HG02798 (cell line): ENCODE results near the gene STX7.

Experiments
- ATAC-seq: cut with Tn5 transposase; IDR thresholded peaks from one replicate; pipeline ENCODE4 v1.9.1; 2021; ENCODE audit warnings: mild to moderate bottlenecking; ENCODE audit not compliant: unreplicated experiment, poor library complexity

Gene STX7

GRCh38 chr6:132479131-132479530 lies 33.8 kb downstream of the STX7 start:
- no peak for ATAC-seq

DNA sequence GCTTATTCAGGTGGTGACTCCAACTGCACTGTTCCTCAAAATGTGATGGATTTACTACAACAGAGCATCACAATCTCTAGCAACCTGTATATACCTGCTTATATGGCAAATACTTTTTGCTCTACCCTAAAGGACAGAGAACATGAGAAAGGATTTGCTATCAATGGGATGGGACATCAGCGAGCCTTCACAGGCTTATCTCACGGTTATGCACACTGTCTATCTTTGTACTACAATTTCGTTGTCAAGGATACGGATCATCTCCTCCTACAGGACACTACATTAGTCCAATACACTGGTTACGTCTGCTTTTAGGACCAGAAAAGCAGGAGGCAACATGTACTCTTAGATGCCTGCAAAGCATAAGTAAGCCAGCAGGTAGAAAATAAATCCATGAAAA lies 34.2 kb downstream of the STX7 start:
- ATAC-seq, result no peak

- ATAC-seq, result no peak
Observed at GRCh38 chr6:132478266-132478665, 34.6 kb downstream of the STX7 start.

DNA sequence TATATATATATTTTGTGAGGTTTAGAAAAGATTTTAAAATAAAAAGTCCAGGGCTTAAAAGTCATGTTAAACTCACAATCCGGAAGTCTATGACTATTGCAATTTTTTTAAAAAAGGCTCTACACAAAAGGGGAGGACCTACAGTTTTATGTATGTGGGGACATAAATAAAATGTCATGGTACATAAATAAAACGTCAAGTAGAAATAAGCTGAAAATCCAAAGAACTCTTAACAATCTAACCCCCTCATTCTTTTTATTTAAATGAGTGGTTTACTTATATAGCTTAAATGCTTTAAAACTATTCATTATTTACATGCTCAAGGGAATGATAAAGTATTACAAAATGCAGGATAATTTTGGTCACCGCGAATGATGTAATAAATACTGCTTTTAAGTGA lies 36.2 kb downstream of the STX7 start:
- no peak for ATAC-seq

DNA sequence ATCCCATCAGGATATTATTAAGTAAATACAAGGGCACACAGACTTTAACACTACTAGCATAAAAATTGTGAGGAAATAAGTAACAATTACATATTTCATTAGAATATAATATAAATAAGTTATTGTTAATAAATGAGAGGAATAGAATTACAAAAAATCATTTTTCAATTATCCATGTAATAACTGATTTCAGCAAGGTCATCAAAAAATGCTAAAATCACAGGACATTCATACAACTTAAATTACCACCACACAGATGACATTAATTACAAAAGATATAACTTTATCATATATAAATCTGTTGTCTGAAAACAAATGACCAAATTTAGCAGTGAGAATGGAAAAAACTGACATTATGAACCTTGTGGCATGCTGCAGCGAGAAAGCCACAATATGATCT lies 37.0 kb downstream of the STX7 start:
- no peak for ATAC-seq

DNA sequence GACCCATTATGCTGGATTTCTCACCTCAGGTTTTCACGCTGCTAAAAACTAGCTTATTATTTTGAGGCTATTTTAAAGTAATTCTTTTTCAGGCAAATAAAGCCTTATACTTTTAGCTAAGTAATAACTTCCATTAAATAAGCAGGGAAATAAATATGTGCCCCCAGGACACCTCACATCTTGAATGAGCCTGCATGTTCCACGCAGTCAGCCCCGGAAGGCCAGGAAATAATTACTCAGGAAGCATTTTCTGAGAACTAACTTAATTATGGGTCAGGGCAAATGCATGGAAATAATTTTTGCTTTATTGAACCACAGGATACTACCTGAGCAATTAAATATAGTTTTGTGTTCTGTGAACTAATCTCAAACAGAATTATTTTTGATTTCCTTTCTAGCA lies 41.1 kb downstream of the STX7 start:
- ATAC-seq, result no peak

- ATAC-seq, result no peak
Observed at GRCh38 chr6:132466952-132467351, 46.0 kb downstream of the STX7 start.

DNA sequence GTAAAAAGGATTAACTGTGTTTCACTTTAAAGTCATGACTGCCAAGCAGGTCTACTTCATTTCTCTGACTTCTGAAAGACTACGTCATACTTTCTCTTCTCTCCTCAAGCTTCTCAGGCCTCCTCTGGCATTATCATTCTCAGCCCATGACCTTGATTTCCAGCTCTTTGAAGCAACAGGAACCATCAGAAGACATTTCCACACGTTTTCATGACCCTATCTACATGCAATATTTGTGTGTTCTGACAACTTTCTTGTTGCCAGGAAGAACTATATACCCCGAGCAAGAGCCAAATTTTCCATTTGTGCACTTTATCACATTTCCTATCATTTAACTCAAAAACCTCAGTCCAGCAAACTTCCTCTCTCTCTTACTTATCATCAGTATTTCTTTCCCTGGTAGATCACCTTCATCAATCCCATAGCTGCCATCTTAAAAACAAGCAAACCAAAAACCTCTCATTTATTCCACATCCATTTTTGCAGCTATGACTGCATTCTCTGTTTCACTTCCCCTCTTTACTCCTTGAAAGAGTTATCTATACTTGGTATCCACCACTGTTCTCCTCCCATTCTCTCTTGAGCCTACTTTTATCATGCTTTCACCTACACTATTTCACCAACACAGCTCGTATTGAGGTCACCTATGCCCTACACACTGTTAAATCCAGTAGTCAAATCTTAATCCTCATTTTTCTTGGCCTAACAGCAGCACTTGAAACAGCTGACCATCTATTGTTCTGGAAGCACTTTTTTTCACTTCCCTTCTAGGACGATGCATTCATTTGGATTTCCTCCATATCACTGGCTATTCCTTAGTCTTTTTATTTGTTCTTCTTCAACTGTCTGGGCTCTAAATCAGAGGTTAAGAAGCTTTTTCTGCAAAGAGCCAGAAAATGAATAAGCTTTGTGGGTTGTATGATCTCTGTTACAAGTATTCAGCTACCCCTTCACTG lies 47.1 kb downstream of the STX7 start:
- ATAC-seq, result peak; percentile 84

DNA sequence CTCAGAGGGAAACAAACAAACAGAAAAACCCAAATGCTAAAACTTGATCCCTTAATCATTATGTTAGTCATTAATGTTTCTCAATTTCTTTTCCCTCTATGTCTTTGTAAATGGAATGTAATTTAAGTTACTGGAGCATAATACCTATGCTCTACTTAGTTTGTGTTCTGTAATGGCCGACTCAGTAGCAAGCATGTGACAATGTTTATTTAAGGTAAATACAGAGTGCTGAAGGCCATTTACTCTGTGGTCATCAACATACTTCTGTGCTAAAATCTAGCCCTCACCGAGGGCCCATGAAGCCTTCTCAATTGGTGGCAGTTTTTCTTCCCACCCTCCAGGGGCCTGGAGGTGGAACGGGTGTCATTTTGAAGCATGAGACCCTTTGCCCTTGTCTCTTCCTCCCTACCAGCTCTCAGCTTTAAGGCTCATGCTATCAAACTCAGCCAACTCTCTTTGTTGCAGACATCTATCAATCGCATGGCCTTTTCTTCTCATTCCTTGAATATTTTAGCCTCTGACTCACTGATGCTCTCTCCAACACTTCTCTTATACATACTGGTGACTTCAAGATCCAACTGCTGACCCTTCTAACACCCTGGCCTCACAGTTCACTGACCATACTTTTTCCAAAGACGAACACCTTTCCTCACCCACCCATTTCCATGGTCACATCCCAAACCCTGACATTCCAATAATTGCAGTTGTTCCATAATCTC lies 48.2 kb downstream of the STX7 start:
- ATAC-seq, result no peak

DNA sequence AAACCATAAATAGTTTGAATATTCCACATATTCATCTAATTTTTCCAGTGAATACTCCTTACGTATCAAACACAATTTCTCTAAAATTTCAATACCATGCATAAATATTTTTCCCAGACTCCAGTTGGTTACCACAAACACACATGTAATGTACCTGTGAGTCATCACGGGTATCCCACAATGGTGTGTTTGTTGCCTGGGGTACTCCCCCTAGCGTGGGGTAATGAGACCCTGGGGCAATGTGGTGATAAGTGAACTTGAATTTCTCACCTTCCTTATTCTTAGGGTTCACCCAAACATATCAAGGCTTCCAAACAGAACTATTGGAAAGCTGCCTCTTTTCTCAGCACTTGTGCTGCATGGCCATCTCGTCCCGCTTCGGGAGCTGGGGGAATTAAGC lies 51.0 kb downstream of the STX7 start:
- no peak for ATAC-seq

DNA sequence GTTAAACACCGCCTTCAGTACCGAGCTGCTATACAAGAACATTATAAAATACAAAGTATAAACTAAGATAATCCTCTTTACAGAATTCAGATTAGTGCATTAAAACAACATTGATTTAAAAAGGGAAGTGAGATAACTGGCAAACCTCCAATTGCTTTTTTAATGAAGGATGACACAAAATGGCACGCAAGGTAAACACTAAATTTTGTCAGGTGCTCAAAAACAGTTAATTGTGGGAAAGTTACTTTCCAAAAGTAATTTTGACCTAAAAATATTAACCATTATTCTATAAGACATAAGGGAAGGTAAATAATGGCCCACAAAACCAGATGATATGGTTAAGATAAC lies 53.3 kb downstream of the STX7 start:
- ATAC-seq, result no peak

- no peak for ATAC-seq
Observed at GRCh38 chr6:132458887-132459604, 53.9 kb downstream of the STX7 start.

- ATAC-seq, result peak; percentile 94
Observed at GRCh38 chr6:132456700-132457143, 56.2 kb downstream of the STX7 start.

DNA sequence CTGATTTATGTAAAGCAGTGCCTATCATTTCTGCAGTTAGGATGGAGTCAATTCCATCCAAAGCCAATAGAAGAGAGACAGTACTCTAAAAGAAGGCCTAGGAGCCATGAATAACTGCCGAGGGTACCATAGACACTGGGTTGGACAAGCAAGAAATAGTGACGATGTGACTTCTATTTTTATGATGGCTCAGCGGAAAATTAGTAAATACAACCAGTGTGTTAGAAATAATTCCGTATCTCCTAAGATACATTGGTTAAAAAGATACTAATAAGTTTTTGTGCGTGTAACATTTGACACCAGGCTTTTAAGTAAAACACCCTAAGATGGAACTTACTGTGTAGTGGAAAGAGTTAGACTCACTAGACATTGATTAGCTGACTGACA lies 66.1 kb downstream of the STX7 start:
- ATAC-seq, result no peak

- ATAC-seq, result no peak
Observed at GRCh38 chr6:132446141-132446854, 66.6 kb downstream of the STX7 start.

GRCh38 chr6:132445201-132445951 lies 67.5 kb downstream of the STX7 start:
- ATAC-seq, result no peak

DNA sequence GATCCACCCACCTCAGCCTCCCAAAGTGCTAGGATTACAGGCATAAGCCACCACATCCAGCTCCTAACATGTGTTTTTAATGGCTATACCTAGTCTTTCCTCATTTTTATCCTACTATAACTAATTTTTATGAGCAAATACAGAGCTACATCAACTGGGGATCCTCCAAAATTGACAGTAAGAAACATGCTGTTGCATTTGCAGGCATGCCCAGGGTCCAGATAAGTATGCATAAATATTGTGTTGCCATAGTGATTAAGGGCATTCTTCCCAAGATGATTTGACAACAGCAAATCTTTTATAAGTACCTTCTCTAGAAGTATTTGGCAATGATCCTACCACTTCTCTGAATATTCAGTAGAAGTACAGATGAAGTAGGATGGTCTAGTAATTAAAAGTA lies 69.7 kb downstream of the STX7 start:
- ATAC-seq, result no peak

GRCh38 chr6:132430110-132430509 lies 82.8 kb downstream of the STX7 start:
- no peak for ATAC-seq

DNA sequence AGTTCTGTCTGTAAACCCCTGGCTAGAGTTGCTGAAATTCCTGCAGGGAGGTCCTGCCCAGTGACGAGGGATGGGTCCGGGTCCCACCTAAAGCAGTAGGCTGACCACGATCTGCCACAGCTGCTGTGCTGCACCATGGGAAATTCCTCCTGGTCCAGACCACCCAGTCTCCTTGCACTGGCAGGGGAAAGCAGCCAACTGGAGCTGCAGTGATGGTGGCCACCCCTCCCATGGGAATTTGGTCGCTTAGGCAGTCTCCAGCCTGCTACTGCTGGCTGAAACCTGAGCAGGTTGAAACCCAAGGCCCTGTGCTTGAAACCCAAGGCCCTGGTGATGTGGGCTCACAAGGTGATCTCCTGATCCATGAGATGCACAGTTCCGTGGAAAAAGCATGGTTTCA lies 87.7 kb downstream of the STX7 start:
- ATAC-seq, result no peak

- ATAC-seq, result no peak
Observed at GRCh38 chr6:132423839-132424238, 89.1 kb downstream of the STX7 start.
